ENCODE results near the gene CRYBB1.

The CRYBB1 gene

DNA sequence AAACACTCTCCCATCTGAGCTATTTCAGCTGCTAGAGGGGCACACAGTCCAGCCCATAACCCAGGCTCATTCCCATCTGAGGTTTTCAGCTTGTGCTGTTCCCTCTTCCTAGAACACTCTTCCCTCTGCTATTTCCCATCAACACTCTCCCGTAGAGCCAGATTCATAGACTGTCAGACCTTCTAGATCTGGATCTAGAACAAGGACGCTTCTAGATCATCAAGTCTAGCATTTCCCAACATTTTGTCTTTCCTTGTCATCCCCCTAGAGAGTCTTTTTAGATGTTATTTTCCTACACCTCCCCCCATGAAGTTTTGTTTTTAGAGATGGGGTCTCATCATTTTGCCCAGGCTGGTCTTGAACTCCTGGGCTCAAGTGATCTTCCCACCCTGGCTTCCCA lies 17.3 kb upstream of the CRYBB1 start:
- Histone ChIP-seq H3K27ac (ENCODE audit: low read depth, low read length) (no peak overlapping the region), H3K27me3 (ENCODE audit: insufficient read depth, low read length) (no peaks in the 10 kb centered on the region), H3K79me2 (ENCODE audit: control insufficient read depth, insufficient read depth, low read length, unreplicated experiment) (no peaks in the 10 kb centered on the region), H2AFZ (ENCODE audit: low read length, unreplicated experiment) (no peak overlapping the region), H3K4me3 (ENCODE audit: low read depth, low read length) (no peak overlapping the region), H3K4me1 (ENCODE audit: control insufficient read depth, insufficient read depth, low read length, unreplicated experiment) (no peaks in the 10 kb centered on the region), H3K36me3 (ENCODE audit: insufficient read depth, low read length) (no peaks in the 10 kb centered on the region)

GRCh38 chr22:26634189-26634588 lies 16.4 kb upstream of the CRYBB1 start:
- Histone ChIP-seq H3K27me3 (ENCODE audit: insufficient read depth, low read length) (no peaks in the 10 kb centered on the region), H2AFZ (ENCODE audit: low read length, unreplicated experiment) (no peak overlapping the region), H3K27ac (ENCODE audit: low read depth, low read length) (no peak overlapping the region)

DNA sequence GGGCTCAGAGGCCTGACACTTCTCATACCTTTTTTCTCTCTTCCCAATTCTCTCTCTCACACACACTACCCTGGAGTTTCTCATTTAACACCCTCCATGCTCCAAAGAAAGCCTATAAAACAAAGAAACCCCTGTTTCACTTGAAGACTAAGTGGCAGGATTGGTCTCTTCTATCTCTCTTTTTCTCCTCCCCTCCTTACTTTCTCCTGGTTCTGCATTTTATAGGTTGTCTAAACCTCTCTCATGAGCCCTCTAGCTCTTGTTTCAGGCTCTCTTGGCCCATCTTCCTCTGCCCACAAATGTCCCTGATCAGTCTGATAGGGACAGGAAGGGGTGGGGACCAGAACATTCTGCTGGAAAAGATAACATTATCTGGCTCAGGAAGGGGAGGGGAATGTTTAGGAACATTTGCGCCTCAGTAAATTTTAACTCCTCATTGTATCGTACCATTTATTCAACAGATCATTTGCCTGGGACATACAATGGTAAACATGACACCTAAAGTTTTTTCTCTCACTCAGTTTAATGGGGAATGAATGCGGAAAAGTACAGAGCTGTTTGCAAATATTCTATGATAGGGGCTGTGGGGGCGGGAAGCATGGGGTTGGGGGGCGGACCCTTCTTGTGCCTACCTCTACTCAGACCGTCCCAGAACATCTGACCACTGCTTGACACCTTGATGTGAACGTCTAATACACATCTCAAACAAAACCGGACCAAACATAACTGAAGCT lies 14.8 kb upstream of the CRYBB1 start:
- Histone ChIP-seq H3K27ac (ENCODE audit: low read depth, low read length) (no peak overlapping the region), H3K4me1 (ENCODE audit: control insufficient read depth, insufficient read depth, low read length, unreplicated experiment) (no peaks in the 10 kb centered on the region), H3K36me3 (ENCODE audit: insufficient read depth, low read length) (no peaks in the 10 kb centered on the region), H3K4me3 (ENCODE audit: low read depth, low read length) (no peak overlapping the region), H3K27me3 (ENCODE audit: insufficient read depth, low read length) (no peaks in the 10 kb centered on the region), H2AFZ (ENCODE audit: low read length, unreplicated experiment) (no peak overlapping the region), H3K79me2 (ENCODE audit: control insufficient read depth, insufficient read depth, low read length, unreplicated experiment) (no peaks in the 10 kb centered on the region)

More at GRCh38 chr22:26634189-26634588, 16.4 kb upstream of the CRYBB1 start:
- Histone ChIP-seq H3K79me2 (ENCODE audit: control insufficient read depth, insufficient read depth, low read length, unreplicated experiment) (no peaks in the 10 kb centered on the region), H3K4me3 (ENCODE audit: low read depth, low read length) (no peak overlapping the region), H3K36me3 (ENCODE audit: insufficient read depth, low read length) (no peaks in the 10 kb centered on the region), H3K4me1 (ENCODE audit: control insufficient read depth, insufficient read depth, low read length, unreplicated experiment) (no peaks in the 10 kb centered on the region)

GRCh38 chr22:26631282-26631681 lies 13.5 kb upstream of the CRYBB1 start:
- Histone ChIP-seq H3K4me1 (ENCODE audit: control insufficient read depth, insufficient read depth, low read length, unreplicated experiment) (no peaks in the 10 kb centered on the region), H3K36me3 (ENCODE audit: insufficient read depth, low read length) (no peaks in the 10 kb centered on the region), H3K27me3 (ENCODE audit: insufficient read depth, low read length) (no peaks in the 10 kb centered on the region), H3K4me3 (ENCODE audit: low read depth, low read length) (no peak overlapping the region), H3K27ac (ENCODE audit: low read depth, low read length) (no peak overlapping the region), H3K79me2 (ENCODE audit: control insufficient read depth, insufficient read depth, low read length, unreplicated experiment) (no peaks in the 10 kb centered on the region), H2AFZ (ENCODE audit: low read length, unreplicated experiment) (no peak overlapping the region)

DNA sequence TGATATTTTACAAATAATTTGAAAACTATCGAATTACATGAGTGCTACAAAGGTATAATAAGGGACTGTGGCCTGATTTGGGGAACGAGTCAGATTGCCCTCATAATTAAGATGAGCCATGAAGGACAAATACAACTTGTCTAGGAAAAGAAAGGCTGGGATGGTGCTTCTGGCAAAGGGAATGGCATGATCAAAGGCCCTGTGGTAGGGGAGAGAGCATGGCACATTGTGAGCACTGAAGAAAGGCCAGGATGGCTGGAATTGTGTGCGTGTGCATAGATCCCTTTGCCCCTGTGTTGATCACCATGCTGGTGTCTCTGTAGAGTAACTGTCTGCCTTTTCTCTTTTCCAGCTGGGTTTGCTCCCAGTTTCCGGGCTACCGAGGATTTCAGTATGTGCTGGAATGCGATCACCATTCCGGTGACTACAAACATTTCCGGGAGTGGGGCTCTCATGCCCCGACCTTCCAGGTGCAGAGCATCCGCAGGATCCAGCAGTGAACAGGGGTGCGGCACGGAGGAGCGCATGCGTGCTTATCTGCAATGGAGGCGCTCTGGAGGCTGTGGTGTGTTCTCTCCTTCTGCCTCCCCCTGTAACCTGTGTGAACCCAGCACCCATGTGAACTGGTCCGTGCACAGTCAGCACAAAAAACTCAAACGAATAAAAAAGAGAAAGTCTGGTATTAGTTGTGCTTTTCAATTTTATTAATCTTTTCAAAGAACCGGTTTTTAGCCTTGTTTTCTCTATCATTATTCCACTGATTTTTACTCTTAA lies 12.3 kb upstream of the CRYBB1 start:
- no peak overlapping the region for H3K4me3 ChIP-seq (ENCODE audit: low read depth, low read length)
- no peak overlapping the region for H3K27ac ChIP-seq (ENCODE audit: low read depth, low read length)
- H2AFZ ChIP-seq (ENCODE audit: low read length, unreplicated experiment), result no peak overlapping the region
- H3K4me1 ChIP-seq (ENCODE audit: control insufficient read depth, insufficient read depth, low read length, unreplicated experiment), result no peaks in the 10 kb centered on the region
- no peaks in the 10 kb centered on the region for H3K79me2 ChIP-seq (ENCODE audit: control insufficient read depth, insufficient read depth, low read length, unreplicated experiment)
- H3K36me3 ChIP-seq (ENCODE audit: insufficient read depth, low read length), result no peaks in the 10 kb centered on the region
- no peaks in the 10 kb centered on the region for H3K27me3 ChIP-seq (ENCODE audit: insufficient read depth, low read length)

DNA sequence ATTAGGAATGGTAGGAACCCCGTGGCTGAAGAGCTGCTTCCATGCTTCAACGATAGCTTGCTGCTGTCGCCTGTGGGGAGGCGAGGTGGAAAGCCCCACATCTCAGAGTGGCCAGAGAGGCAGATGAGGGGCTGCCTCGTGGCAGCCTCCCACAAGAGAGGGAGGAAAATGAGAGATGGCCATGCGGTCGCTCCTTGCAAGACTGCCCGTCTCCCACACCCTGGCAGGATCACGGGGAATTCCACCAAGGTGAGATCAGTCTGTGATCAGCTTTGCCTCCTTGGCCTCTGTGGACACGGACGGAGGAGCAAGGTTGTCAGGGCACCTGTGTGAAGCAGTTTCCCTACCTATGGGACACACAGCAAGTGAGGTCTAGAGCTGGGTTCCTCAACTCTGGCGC lies 7.0 kb upstream of the CRYBB1 start:
- no peak overlapping the region for H3K27ac ChIP-seq (ENCODE audit: low read depth, low read length)
- H3K4me3 ChIP-seq (ENCODE audit: low read depth, low read length), result no peak overlapping the region
- H2AFZ ChIP-seq (ENCODE audit: low read length, unreplicated experiment), result no peak overlapping the region
- no peaks in the 10 kb centered on the region for H3K36me3 ChIP-seq (ENCODE audit: insufficient read depth, low read length)
- H3K27me3 ChIP-seq (ENCODE audit: insufficient read depth, low read length), result no peaks in the 10 kb centered on the region
- no peaks in the 10 kb centered on the region for H3K4me1 ChIP-seq (ENCODE audit: control insufficient read depth, insufficient read depth, low read length, unreplicated experiment)
- no peaks in the 10 kb centered on the region for H3K79me2 ChIP-seq (ENCODE audit: control insufficient read depth, insufficient read depth, low read length, unreplicated experiment)

DNA sequence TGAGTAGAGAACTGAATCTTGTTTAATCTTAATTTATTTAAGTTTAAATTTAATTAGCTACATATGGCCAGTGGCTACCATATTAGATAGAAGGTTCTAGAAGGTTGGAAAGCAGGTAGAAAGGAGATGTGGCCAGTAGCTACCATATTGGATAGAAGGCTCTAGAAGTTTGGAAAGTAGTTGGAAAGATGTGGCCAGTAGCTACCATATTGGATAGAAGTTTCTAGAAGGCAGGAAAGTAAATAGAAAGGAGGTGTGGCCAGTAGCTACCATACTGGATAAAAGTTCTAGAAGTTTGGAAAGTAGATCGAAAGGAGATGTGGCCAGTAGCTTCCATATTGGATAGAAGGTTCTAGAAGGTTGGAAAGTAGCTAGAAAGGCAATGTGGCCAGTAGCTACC lies 6.2 kb upstream of the CRYBB1 start:
- Histone ChIP-seq H3K4me3 (ENCODE audit: low read depth, low read length) (no peak overlapping the region), H2AFZ (ENCODE audit: low read length, unreplicated experiment) (no peak overlapping the region), H3K36me3 (ENCODE audit: insufficient read depth, low read length) (no peaks in the 10 kb centered on the region), H3K27me3 (ENCODE audit: insufficient read depth, low read length) (no peaks in the 10 kb centered on the region), H3K27ac (ENCODE audit: low read depth, low read length) (no peak overlapping the region), H3K4me1 (ENCODE audit: control insufficient read depth, insufficient read depth, low read length, unreplicated experiment) (no peaks in the 10 kb centered on the region), H3K79me2 (ENCODE audit: control insufficient read depth, insufficient read depth, low read length, unreplicated experiment) (no peaks in the 10 kb centered on the region)

- H3K4me3 ChIP-seq (ENCODE audit: low read depth, low read length), result no peak within 1 kb of the TSS
- H3K4me1 ChIP-seq (ENCODE audit: control insufficient read depth, insufficient read depth, low read length, unreplicated experiment), result no peaks in the 10 kb centered on the region
- no peak within 1 kb of the TSS for H3K27ac ChIP-seq (ENCODE audit: low read depth, low read length)
- H3K27me3 ChIP-seq (ENCODE audit: insufficient read depth, low read length), result no peaks in the 10 kb centered on the region
- H2AFZ ChIP-seq (ENCODE audit: low read length, unreplicated experiment), result no peak within 1 kb of the TSS
- no peaks in the 10 kb centered on the region for H3K36me3 ChIP-seq (ENCODE audit: insufficient read depth, low read length)
- no peaks in the 10 kb centered on the region for H3K79me2 ChIP-seq (ENCODE audit: control insufficient read depth, insufficient read depth, low read length, unreplicated experiment)
Observed at GRCh38 chr22:26621663-26622062, 3.8 kb upstream of the CRYBB1 start, which contains the start of gene CRYBA4. TSS of gene CRYBA4 (plus strand) at chr22:26621963. CDS start at chr22:26622597, 634 bp downstream.

DNA sequence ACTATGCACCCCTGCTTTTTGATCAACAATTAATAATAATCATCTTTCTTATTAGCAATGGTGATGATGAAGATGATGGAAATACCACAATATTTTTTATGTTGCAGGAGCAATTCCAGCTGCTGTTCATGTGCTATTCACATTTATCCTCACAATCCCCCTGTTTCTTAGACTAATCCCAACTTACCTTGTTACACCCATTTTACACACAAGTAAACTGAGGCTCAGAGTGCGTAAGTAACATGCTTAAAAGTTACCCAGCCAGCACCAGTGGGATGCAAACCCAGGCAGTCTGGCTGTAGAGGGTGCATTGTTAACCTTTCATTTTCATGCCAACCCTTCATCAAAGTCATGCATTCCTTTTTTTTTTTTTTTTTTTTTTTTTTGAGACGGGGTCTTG lies 2.4 kb upstream of the CRYBB1 start:
- Histone ChIP-seq H3K27me3 (ENCODE audit: insufficient read depth, low read length) (no peaks in the 10 kb centered on the region), H3K4me3 (ENCODE audit: low read depth, low read length) (no peak overlapping the region), H2AFZ (ENCODE audit: low read length, unreplicated experiment) (no peak overlapping the region), H3K4me1 (ENCODE audit: control insufficient read depth, insufficient read depth, low read length, unreplicated experiment) (no peaks in the 10 kb centered on the region), H3K79me2 (ENCODE audit: control insufficient read depth, insufficient read depth, low read length, unreplicated experiment) (no peaks in the 10 kb centered on the region), H3K27ac (ENCODE audit: low read depth, low read length) (no peak overlapping the region), H3K36me3 (ENCODE audit: insufficient read depth, low read length) (no peaks in the 10 kb centered on the region)

- Histone ChIP-seq H2AFZ (ENCODE audit: low read length, unreplicated experiment) (no peak overlapping the region), H3K27ac (ENCODE audit: low read depth, low read length) (no peak overlapping the region), H3K79me2 (ENCODE audit: control insufficient read depth, insufficient read depth, low read length, unreplicated experiment) (no peaks in the 10 kb centered on the region), H3K36me3 (ENCODE audit: insufficient read depth, low read length) (no peaks in the 10 kb centered on the region), H3K4me3 (ENCODE audit: low read depth, low read length) (no peak overlapping the region), H3K4me1 (ENCODE audit: control insufficient read depth, insufficient read depth, low read length, unreplicated experiment) (no peaks in the 10 kb centered on the region), H3K27me3 (ENCODE audit: insufficient read depth, low read length) (no peaks in the 10 kb centered on the region)
Observed at GRCh38 chr22:26619510-26619909, 1.7 kb upstream of the CRYBB1 start.

DNA sequence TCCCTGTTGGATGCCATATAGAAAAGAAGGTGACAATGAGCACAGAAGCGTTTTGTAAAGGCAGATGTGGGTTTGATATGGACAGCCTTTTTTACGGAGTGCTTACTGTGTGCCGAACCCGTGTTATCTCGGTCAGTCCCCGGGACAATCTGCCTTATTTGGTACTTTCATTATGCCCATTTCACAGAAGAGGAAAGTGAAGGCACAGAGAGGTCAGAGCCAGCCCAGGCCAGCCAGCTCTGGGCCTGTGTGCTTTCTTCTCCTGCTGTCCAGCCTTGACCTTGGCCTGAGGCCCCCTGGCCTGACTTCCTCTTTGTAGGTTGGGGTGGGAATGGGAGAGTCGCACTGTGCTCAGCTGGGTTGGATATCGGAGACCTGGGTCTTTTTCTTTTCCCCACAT lies 628 bp upstream of the CRYBB1 start:
- no peaks in the 10 kb centered on the region for H3K27me3 ChIP-seq (ENCODE audit: insufficient read depth, low read length)
- H3K79me2 ChIP-seq (ENCODE audit: control insufficient read depth, insufficient read depth, low read length, unreplicated experiment), result no peaks in the 10 kb centered on the region
- H3K4me3 ChIP-seq (ENCODE audit: low read depth, low read length), result no peak overlapping the region
- no peaks in the 10 kb centered on the region for H3K4me1 ChIP-seq (ENCODE audit: control insufficient read depth, insufficient read depth, low read length, unreplicated experiment)
- no peaks in the 10 kb centered on the region for H3K36me3 ChIP-seq (ENCODE audit: insufficient read depth, low read length)
- no peak overlapping the region for H3K27ac ChIP-seq (ENCODE audit: low read depth, low read length)
- H2AFZ ChIP-seq (ENCODE audit: low read length, unreplicated experiment), result no peak overlapping the region
